Measurements from ENCODE around the gene JAKMIP2.

- TF ChIP-seq CTCF (IDR thresholded peaks at IDR 0.05; ENCODE audit: insufficient read depth, low read length, poor library complexity, severe bottlenecking) (no peak), EZH2phosphoT487 (conservative IDR thresholded peaks at IDR 0.05; ENCODE audit: low read length) (no peak)
Observed at GRCh38 chr5:147779694-147780093, 2.8 kb downstream of the JAKMIP2 start.

Measured in SU-DHL-6 (cell line).